ENCODE measurements around the gene CBR3. TPM values are rescaled to one million over a fixed set of nuclear protein-coding genes. Genes with fewer than 3 reads are reported as not detected.

Gene CBR3
- total RNA-seq, 4 donors from 2014 or later: 15.4 to 32.0 (median 18.4) TPM

GRCh38 chr21:36156339-36156814 lies 21.5 kb downstream of the CBR3 start:
- TF ChIP-seq CTCF (IDR thresholded peaks at IDR 0.05): no peak
- DNase-seq (ENCODE audit: low spot score): peak; percentile 100
- peak; percentile 98 for ATAC-seq (ENCODE audit: low FRiP score)

GRCh38 chr21:36156815-36157670 lies 22.2 kb downstream of the CBR3 start, which contains the start of gene DOP1B:
DOP1B (plus strand) TSS chr21:36156824; CDS start chr21:36164734, 7,910 bp downstream.
- TF ChIP-seq CTCF (IDR thresholded peaks at IDR 0.05): no peak
- DNase-seq (ENCODE audit: low spot score): no peak

DNA sequence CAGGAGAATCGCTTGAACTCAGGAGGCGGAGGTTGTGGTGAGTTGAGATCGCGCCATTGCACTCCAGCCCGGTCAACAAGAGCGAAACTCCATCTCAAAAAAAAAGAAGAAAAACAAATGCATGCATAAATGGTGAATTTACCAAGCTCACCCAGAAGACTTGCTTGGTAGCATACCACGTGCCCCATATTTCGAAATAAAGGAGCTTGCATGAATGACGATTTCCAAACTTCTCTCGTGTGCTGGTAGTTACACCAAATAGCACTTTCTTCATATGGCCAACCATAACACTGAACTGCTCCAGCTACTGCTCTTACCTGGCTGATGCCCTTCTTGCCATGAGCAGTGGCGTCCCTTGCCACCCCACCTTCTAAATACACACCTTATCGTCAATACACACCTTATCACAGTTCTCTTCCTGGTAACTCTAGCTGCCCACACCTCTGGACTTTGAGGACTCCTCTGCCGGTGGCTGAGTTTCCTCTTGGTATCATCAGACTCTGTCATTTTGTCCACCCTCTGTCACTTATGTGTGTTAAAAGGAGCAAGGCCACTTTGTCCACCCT lies 24.6 kb downstream of the CBR3 start:
- TF ChIP-seq CTCF (IDR thresholded peaks at IDR 0.05): no peak
- DNase-seq (ENCODE audit: low spot score) (no peak), ATAC-seq (ENCODE audit: low FRiP score) (no peak)

More at GRCh38 chr21:36156815-36157670, 22.2 kb downstream of the CBR3 start, which contains the start of gene DOP1B:
- ATAC-seq (ENCODE audit: low FRiP score): peak; percentile 16

DNA sequence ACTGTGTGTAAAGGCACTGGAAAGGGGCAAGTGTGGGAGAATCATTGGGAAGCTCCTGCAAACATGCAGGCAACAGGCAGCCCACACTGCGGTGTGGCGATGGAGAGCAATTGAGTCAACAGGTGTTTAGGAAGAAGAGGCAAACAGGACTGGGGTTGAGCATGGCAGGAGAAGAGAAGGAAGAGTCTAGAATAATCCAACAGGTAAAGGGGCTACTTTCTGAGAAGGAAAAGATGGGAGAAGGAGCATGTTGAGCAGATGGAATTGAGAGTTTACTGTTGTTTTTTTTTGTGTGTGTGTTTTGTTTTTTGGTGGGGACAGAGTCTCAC lies 25.9 kb downstream of the CBR3 start:
- no peak for DNase-seq (ENCODE audit: low spot score)
- TF ChIP-seq CTCF (IDR thresholded peaks at IDR 0.05): no peak
- no peak for ATAC-seq (ENCODE audit: low FRiP score)

DNA sequence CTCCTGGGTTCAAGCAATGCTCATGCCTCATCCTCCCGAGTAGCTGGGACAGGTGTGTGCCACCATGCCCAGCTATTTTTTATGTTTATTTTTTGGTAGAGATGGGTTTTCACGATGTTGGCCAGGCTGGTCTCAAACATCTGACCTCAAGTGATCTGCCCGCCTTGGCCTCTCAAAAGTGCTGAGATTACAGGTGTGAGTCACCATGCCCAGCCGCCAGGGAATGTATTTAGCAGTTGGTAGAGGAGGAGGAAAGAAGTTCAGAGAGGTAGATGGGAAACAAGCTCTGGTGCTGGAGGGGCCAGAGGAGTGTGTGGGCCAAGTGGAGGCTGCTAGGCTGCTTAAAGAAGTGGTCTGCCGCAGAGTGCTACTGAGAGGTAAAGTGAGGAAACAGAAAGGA lies 27.8 kb downstream of the CBR3 start:
- DNase-seq (ENCODE audit: low spot score): no peak
- no peak for TF ChIP-seq CTCF (IDR thresholded peaks at IDR 0.05)
- ATAC-seq (ENCODE audit: low FRiP score): no peak

DNA sequence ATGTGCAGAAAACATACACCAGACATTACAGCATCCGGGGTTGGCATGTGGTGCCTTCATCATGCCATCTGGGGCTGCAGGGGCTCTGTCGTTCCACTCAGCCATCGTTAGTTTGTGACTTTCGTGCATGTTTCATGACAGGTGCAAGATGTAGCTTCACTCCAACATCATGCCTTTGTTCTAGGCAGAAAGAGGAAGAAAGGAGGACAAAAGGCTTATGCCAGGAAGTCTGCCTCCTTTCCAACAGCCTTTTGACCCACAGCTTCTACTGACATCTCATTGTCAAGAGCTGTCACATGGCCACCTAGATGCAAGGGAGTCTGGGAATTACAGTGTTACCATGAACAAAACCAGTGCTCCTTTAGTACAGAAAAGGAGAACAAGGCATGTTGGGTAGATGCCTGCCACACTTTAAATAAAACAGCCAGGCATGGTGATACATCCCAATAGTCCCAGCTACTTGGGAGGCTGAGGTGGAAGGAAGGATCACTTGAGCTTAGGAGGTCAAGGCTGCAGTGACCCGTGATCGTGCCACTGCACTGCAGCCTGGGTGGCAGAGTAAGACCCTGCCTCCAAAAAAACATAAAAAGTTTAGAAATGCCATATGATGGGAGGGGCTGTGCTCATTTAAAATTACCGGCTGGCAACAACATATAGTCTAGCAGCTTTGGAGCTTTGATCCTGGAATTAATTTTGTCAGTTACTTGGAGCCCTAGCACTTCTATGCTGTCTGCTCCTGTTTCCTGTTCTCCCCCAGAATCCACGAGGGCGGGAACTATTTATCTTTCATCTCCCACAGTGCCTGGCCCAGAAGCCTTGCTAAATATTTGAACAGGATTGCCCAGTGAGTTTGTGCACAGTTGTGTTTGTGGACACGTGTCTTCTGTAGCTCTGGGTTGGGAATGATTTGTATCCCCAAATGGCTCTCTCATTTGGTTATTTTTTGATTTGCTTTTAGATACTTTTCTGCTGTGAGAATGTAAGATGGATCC lies 29.2 kb downstream of the CBR3 start:
- TF ChIP-seq CTCF (IDR thresholded peaks at IDR 0.05): no peak
- ATAC-seq (ENCODE audit: low FRiP score): no peak
- DNase-seq (ENCODE audit: low spot score): no peak

Measured in omental fat pad (tissue), 4 donors.